Neural progenitor cell (in vitro differentiated cells): ENCODE results near the gene TMEM176B.

Source experiments
- CTCF ChIP-seq: fragments of 200-600 bp; sonication (generic); IDR thresholded peaks from 2 replicates; pipeline ENCODE4 v1.5.1; 2017; ENCODE audit warnings: antibody characterized with exemption, mild to moderate bottlenecking
- EZH2 ChIP-seq: fragments of 200-600 bp; sonication (generic); IDR thresholded peaks from 2 replicates; pipeline ENCODE4 v1.6.1; 2017; ENCODE audit warnings: antibody characterized with exemption, mild to moderate bottlenecking, moderate library complexity
- EZH2phosphoT487 ChIP-seq: fragments of 200-600 bp; sonication (generic); IDR thresholded peaks from 2 replicates; pipeline ENCODE4 v1.6.1; 2017; ENCODE audit warnings: antibody characterized with exemption

DNA sequence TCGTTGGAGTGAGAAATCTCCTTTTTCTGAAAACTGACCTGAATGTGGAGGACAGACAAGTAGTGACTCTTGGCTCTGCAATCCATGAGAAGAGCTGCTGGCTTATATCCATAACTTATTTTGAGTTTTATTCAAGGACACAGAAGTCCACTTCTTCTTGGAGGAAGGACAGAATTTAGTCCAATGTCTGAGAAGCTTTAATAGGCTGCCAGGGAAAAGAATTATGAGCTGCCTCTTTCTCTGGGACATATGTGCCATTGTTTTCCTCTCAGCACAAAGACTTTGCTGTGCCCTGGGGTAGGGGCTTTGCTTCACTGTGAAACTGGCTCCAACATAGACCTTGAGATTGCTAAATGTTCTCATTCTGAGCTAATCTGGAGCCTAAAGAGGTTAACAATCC, 31.7 kb upstream of the TMEM176B start:
- TF ChIP-seq CTCF (no peak), EZH2 (no peak), EZH2phosphoT487 (no peak)
